HUES48 (cell line): ENCODE data around the gene PDZD4.

Experiments used
- H3K27ac ChIP-seq: one replicate; pipeline ENCODE4 v1.7.0; 2013; ENCODE audit warnings: low read depth, low read length, inconsistent platforms
- H3K27me3 ChIP-seq: 2 replicates; pipeline ENCODE4 v1.6.1; 2013; ENCODE audit warnings: mild to moderate bottlenecking, low read length; ENCODE audit not compliant: control insufficient read depth, insufficient read depth
- H3K36me3 ChIP-seq: 2 replicates; pipeline ENCODE4 v1.6.1; 2013; ENCODE audit warnings: low read length; ENCODE audit not compliant: control insufficient read depth, insufficient read depth
- H3K4me1 ChIP-seq: 2 replicates; pipeline ENCODE4 v1.6.1; 2013; ENCODE audit warnings: mild to moderate bottlenecking, low read length; ENCODE audit not compliant: control insufficient read depth, insufficient read depth
- H3K4me3 ChIP-seq: 2 replicates; pipeline ENCODE4 v1.5.1; 2013; ENCODE audit warnings: mild to moderate bottlenecking, low read depth, low read length
- H3K9ac ChIP-seq: 2 replicates; pipeline ENCODE4 v1.6.1; 2013; ENCODE audit warnings: mild to moderate bottlenecking, low read depth, low read length, moderate library complexity
- H3K9me3 ChIP-seq: 2 replicates; pipeline ENCODE4 v1.6.1; 2013; ENCODE audit warnings: low read length; ENCODE audit not compliant: control insufficient read depth, insufficient read depth

PDZD4 gene

DNA sequence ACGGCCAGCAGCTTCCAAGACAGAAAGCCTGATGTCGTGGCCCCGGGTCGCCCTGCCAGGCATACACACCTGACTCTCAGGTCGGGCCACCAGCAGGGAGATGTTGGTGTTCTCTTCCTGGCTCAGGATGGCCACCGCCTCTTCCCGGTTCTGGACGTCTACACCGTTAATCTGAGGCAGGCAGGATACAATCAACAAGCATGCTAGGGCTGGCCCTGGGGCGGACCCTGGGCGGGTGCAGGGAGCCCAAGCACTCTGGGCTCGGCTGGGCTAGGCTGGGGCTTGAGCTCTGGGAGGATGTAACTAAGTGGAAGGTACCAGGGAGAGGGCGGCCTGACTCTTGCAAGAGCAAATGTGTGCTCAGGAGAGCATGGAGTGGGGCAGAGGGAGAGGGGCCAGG, 24.9 kb downstream of the PDZD4 start:
- H3K27ac ChIP-seq: no peak overlapping the region
- no peak overlapping the region for H3K9ac ChIP-seq
- no peak overlapping the region for H3K4me3 ChIP-seq
- H3K9me3 ChIP-seq: peaks cover 36% of the 10 kb centered on the region
- H3K27me3 ChIP-seq: no peaks in the 10 kb centered on the region
- H3K36me3 ChIP-seq: peaks cover 14% of the 10 kb centered on the region
- no peaks in the 10 kb centered on the region for H3K4me1 ChIP-seq

DNA sequence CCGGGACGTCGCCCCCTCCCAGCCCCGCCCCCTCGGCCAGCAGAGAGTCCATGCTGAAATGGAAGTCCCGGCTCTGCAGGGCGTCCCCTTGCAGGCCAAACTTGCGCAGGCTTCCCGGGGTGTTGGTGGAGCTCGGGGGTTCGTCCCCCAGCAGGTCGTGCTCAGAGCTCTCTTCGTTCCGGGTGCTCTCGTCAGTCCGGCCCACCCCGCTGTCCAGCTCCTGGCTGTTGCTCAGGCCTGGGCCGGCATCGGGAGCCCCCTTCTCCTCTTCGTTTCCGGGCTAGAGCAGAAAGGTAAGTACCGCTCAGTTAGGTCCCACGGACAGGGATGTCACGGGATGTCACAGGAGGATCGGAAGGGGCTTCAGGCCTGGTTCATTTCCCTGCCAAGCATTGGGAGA, 25.7 kb downstream of the PDZD4 start:
- Histone ChIP-seq H3K27me3 (no peaks in the 10 kb centered on the region), H3K9ac (no peak overlapping the region), H3K9me3 (peaks cover 31% of the 10 kb centered on the region), H3K27ac (no peak overlapping the region), H3K4me3 (no peak overlapping the region), H3K4me1 (no peaks in the 10 kb centered on the region), H3K36me3 (peaks cover 14% of the 10 kb centered on the region)

DNA sequence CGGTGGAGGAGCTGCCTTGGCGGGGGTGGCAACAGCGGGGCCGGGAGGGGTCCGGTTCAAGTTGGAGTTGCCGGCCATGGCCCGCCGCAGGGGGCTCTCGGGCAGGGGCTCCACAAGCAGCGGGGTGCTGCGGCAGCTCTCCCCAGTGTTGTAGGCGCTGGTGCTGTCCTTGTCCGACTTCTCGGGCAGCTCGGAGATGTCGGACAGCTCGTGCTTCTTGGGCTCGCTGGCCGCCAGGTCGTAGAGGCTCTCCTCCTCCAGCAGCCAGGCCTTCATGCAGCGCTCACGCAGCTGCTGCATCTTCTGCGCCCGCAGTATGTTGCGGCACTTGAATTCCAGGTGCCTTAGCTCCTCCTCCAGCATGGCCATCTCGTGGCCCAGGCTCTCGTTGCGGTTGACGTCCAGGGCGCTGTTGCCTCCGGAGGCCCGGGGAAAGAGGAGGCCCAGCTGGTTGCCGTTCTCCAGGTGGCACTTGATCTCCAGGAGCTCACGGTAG, 26.2 kb downstream of the PDZD4 start:
- H3K9me3 ChIP-seq: peaks cover 33% of the 10 kb centered on the region
- H3K4me1 ChIP-seq: no peaks in the 10 kb centered on the region
- H3K4me3 ChIP-seq: no peak overlapping the region
- no peaks in the 10 kb centered on the region for H3K27me3 ChIP-seq
- peaks cover 17% of the 10 kb centered on the region for H3K36me3 ChIP-seq
- H3K27ac ChIP-seq: no peak overlapping the region
- no peak overlapping the region for H3K9ac ChIP-seq

GRCh38 chrX:153803211-153804099, 26.9 kb downstream of the PDZD4 start:
- Histone ChIP-seq H3K9ac (no peak overlapping the region), H3K36me3 (peaks cover 24% of the 10 kb centered on the region), H3K9me3 (peaks cover 31% of the 10 kb centered on the region), H3K4me3 (no peak overlapping the region), H3K4me1 (no peaks in the 10 kb centered on the region), H3K27me3 (no peaks in the 10 kb centered on the region), H3K27ac (no peak overlapping the region)

DNA sequence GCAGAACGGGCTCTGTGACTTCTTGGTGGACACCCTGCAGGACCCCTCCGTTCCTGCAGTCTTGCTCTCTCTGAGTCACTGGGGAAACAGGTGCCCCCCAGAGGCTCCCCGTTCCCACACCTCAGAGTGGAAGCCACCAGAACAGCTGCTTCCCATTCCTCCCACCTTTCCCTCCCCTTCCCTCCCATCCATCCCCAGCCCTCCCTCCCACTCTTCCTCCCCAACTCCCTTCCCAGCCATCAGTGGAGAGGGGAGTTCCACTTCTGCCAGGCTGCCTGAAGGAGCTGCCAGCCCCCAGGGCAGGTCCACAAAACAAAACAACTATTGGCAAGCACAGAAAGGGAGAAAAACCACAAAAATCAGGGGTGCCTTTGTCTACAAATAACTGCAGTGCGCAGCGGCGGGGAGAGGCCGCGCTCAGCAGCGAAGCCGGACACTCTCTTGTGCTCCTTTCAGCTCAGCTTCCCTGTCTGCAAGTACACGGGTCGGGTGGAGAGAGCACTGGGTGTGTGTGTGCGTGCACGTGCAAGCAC, 27.8 kb downstream of the PDZD4 start:
- Histone ChIP-seq H3K36me3 (peaks cover 31% of the 10 kb centered on the region), H3K9me3 (peaks cover 29% of the 10 kb centered on the region; the same call in 1 of the 2 replicates), H3K9ac (no peak overlapping the region), H3K27ac (no peak overlapping the region), H3K4me1 (no peaks in the 10 kb centered on the region), H3K4me3 (no peak overlapping the region), H3K27me3 (no peaks in the 10 kb centered on the region)

DNA sequence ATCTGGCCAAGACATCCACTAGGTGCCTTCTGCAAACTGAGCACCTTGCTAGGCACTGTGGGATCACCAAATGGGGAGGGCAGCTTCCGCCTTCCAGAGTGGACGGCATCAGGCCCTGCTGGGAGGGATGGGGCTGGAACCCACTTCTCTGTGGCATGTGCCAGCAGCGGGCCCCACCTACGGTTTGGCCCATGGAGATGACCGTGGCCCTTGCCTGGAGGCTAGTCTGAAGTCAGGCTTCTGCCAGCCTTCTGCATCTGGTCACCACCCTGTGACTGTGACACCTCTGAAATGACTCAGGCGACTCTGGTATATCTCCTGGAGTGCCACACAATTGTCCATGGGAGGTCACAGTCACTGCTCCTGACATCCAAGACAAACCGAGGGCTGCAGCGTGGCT, 28.7 kb downstream of the PDZD4 start:
- Histone ChIP-seq H3K4me3 (no peak overlapping the region), H3K4me1 (no peaks in the 10 kb centered on the region), H3K27ac (no peak overlapping the region), H3K27me3 (no peaks in the 10 kb centered on the region), H3K9me3 (peaks cover 35% of the 10 kb centered on the region; the same call in 1 of the 2 replicates), H3K36me3 (peaks cover 40% of the 10 kb centered on the region), H3K9ac (no peak overlapping the region)

GRCh38 chrX:153800746-153801145, 29.6 kb downstream of the PDZD4 start:
- H3K9me3 ChIP-seq: peaks cover 31% of the 10 kb centered on the region; the same call in 1 of the 2 replicates
- no peak overlapping the region for H3K4me3 ChIP-seq
- H3K27ac ChIP-seq: no peak overlapping the region
- H3K9ac ChIP-seq: no peak overlapping the region
- no peaks in the 10 kb centered on the region for H3K27me3 ChIP-seq
- no peaks in the 10 kb centered on the region for H3K4me1 ChIP-seq
- H3K36me3 ChIP-seq: peaks cover 49% of the 10 kb centered on the region

- Histone ChIP-seq H3K36me3 (peaks cover 49% of the 10 kb centered on the region), H3K27ac (no peak overlapping the region), H3K27me3 (no peaks in the 10 kb centered on the region), H3K9me3 (peaks cover 27% of the 10 kb centered on the region; the same call in 1 of the 2 replicates), H3K4me3 (no peak overlapping the region), H3K9ac (no peak overlapping the region), H3K4me1 (no peaks in the 10 kb centered on the region)
Measured at GRCh38 chrX:153800177-153800722, 30.1 kb downstream of the PDZD4 start.

GRCh38 chrX:153799326-153799725, 31.0 kb downstream of the PDZD4 start:
- no peak overlapping the region for H3K9ac ChIP-seq
- H3K4me1 ChIP-seq: no peaks in the 10 kb centered on the region

DNA sequence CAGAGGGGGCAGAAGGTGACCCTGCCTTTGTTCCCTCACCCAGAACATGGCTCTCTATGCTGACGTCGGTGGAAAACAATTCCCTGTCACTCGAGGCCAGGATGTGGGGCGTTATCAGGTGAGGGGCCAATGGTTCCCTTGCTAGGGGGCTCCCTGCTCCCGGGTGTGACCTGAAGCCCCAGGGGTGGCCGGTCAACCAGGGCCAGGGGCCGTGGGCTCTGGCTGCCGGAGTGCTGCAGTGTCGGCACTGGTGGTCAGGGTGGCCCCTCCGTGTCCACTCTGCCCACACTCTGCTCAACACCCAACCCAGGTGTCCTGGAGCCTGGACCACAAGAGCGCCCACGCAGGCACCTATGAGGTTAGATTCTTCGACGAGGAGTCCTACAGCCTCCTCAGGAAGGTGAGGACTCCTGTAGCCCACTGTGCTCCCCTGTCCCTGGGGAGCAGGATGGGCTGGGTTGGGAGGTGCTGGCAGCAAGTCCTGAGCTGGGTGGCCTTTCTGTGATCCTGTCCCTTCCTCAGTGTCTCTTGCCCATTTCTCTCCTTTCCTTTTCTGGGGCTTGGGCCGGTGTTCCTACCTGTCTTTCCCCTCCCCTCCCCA, 32.8 kb downstream of the PDZD4 start:
- H3K4me3 ChIP-seq: no peak overlapping the region
- no peaks in the 10 kb centered on the region for H3K4me1 ChIP-seq
- no peaks in the 10 kb centered on the region for H3K27me3 ChIP-seq
- no peak overlapping the region for H3K27ac ChIP-seq
- H3K36me3 ChIP-seq: peaks cover 34% of the 10 kb centered on the region
- H3K9ac ChIP-seq: no peak overlapping the region
- peaks cover 40% of the 10 kb centered on the region for H3K9me3 ChIP-seq

More at GRCh38 chrX:153799326-153799725, 31.0 kb downstream of the PDZD4 start:
- Histone ChIP-seq H3K27ac (no peak overlapping the region), H3K36me3 (peaks cover 49% of the 10 kb centered on the region), H3K4me3 (no peak overlapping the region), H3K9me3 (peaks cover 29% of the 10 kb centered on the region; the same call in 1 of the 2 replicates), H3K27me3 (no peaks in the 10 kb centered on the region)
